ENCODE results near the gene SIGMAR1. TPM values are rescaled to one million over a fixed set of nuclear protein-coding genes. Genes with fewer than 3 reads are reported as not detected.

Gene SIGMAR1
- total RNA-seq, 2 experiments from 2014 or later = 11.7 to 12.1 TPM

DNA sequence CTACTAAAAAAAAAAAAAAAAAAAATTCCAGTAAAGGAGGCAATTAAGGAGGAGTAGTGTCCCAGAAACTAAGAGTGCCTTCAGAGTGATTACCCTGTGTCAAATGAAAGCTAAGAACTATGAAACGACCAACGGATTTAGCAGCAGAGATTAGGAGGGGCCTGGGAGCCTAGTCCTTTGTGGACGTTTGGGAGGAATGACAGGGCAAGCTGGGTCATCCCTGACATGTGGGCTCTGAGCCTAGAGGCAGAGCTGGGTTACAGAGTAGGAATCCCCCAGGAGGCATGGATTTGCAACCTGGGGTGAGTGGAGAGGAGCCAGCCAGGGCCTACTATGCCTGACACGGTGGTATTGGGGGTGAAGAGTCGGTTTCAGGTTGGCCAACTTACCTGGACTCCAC, 4.4 kb downstream of the SIGMAR1 start:
- Mint-ChIP-seq H3K27me3 (peaks cover 24% of the 10 kb centered on the region), H3K4me1 (ENCODE audit: low read depth) (peaks cover 49% of the 10 kb centered on the region), H3K27ac (no peak overlapping the region), H3K36me3 (ENCODE audit: low read depth) (peaks cover 14% of the 10 kb centered on the region), H3K9me3 (no peaks in the 10 kb centered on the region), H3K4me3 (no peak overlapping the region)
- no peak for DNase-seq
- TF ChIP-seq, protein P1, sequence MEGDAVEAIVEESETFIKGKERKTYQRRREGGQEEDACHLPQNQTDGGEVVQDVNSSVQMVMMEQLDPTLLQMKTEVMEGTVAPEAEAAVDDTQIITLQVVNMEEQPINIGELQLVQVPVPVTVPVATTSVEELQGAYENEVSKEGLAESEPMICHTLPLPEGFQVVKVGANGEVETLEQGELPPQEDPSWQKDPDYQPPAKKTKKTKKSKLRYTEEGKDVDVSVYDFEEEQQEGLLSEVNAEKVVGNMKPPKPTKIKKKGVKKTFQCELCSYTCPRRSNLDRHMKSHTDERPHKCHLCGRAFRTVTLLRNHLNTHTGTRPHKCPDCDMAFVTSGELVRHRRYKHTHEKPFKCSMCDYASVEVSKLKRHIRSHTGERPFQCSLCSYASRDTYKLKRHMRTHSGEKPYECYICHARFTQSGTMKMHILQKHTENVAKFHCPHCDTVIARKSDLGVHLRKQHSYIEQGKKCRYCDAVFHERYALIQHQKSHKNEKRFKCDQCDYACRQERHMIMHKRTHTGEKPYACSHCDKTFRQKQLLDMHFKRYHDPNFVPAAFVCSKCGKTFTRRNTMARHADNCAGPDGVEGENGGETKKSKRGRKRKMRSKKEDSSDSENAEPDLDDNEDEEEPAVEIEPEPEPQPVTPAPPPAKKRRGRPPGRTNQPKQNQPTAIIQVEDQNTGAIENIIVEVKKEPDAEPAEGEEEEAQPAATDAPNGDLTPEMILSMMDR (IDR thresholded peaks at IDR 0.05) = no peak
- ATAC-seq (ENCODE audit: poor library complexity) = no peak
- Histone ChIP-seq H3K4me3 (ENCODE audit: low read length) (no peak overlapping the region), H3K4me1 (ENCODE audit: insufficient read depth, low read length) (peaks cover 45% of the 10 kb centered on the region), H3K36me3 (ENCODE audit: insufficient read depth, low read length) (peaks cover 14% of the 10 kb centered on the region), H3K27ac (ENCODE audit: low read depth in 1 of 2, low read length in 2 of 2) (no peak overlapping the region), H3K9me3 (ENCODE audit: control insufficient read depth in 1 of 2, insufficient read depth in 1 of 2, low read length in 2 of 2) (no peaks in the 10 kb centered on the region), H3K27me3 (ENCODE audit: control insufficient read depth in 1 of 2, insufficient read depth in 2 of 2, low read length in 2 of 2) (peaks cover 12 to 13% of the 10 kb centered on the region in 2 experiments)
- intact Hi-C loops (cut with DNase I, micrococcal nuclease) = loop anchor here in 1 of 2 experiments (5.0 to 10.0 kb wide), 3 partner anchors 69 to 578 kb away; partner anchors contain the start of genes FANCG and VCP
- POLR2A ChIA-PET = interaction anchor here (0.9 to 1.7 kb wide), 8 partner anchors 8 to 32 kb away, joined by 3 to 13 read pairs (median 6); partner anchors contain the start of genes DCTN3, GALT and RPP25L
- CTCF ChIA-PET = interaction anchor here (0.6 to 3.0 kb wide), 19 partner anchors 9 to 229 kb away, joined by 3 to 41 read pairs (median 7); partner anchors contain the start of genes DCTN3, DNAI1, FAM219A and GALT

DNA sequence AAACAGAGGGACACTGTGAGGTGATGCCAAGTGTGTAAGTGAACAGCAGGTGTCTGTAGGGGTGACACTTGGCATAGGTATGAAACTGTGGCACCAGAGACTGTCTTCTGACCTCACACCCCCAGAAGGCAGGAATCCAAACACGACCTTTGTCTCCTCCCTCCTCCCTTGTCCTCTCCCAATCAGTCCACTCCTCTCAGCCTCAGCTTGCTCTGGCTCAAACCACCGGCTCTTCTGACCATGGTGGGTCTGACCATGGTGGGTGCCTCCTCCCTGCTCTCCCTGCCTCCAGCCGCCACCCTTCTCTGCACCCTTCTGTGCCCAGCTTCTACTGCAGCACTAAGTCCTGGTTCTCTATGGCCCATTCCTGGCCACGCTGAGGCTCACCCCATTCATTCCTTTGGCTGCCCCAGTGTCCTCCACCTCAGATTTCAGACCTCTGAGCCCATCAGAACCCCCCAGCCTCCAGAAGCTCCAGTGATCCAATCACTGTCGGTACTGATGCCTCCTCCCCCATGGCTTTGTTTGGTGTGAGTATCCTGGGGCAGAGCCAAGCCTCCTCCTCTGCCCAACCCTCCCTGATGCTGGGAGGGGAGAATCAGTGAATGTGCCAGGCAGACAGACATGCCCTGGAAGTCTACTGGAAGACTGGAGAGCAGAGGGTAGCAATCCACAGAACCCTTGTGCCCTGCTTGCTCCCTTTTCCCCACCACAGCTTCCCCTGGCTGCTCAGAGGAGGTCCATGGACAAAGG, 7.0 kb downstream of the SIGMAR1 start:
- H3K27me3 ChIP-seq (ENCODE audit: control insufficient read depth in 1 of 2, insufficient read depth in 2 of 2, low read length in 2 of 2) = peaks cover 36 to 38% of the 10 kb centered on the region in 2 experiments
- peaks cover 9% of the 10 kb centered on the region for H3K36me3 Mint-ChIP-seq (ENCODE audit: low read depth)
- H3K27ac ChIP-seq (ENCODE audit: low read depth in 1 of 2, low read length in 2 of 2) = no peak overlapping the region
- ATAC-seq (ENCODE audit: poor library complexity) = no peak
- H3K9me3 Mint-ChIP-seq = no peaks in the 10 kb centered on the region
- H3K4me1 ChIP-seq (ENCODE audit: insufficient read depth, low read length) = peaks cover 28% of the 10 kb centered on the region
- H3K36me3 ChIP-seq (ENCODE audit: insufficient read depth, low read length) = peaks cover 8% of the 10 kb centered on the region
- H3K4me3 Mint-ChIP-seq = peak overlapping the region; percentile 49
- peaks cover 38% of the 10 kb centered on the region for H3K4me1 Mint-ChIP-seq (ENCODE audit: low read depth)
- no peak for DNase-seq
- H3K4me3 ChIP-seq (ENCODE audit: low read length) = no peak overlapping the region
- CTCF ChIA-PET = interaction anchor here (2.0 to 2.6 kb wide), 2 partner anchors 16 to 27 kb away, joined by 5 to 6 read pairs; partner anchors contain the start of gene GALT
- TF ChIP-seq, protein P1 (IDR thresholded peaks at IDR 0.05) = no peak
- peaks cover 0 to 7% of the 10 kb centered on the region in 2 experiments for H3K9me3 ChIP-seq (ENCODE audit: control insufficient read depth in 1 of 2, insufficient read depth in 1 of 2, low read length in 2 of 2)
- H3K27ac Mint-ChIP-seq = no peak overlapping the region
- intact Hi-C loops (cut with DNase I, micrococcal nuclease) = loop anchor here in 1 of 2 experiments (5.0 to 10.0 kb wide), 3 partner anchors 72 to 576 kb away; partner anchors contain the start of genes FANCG and VCP
- POLR2A ChIA-PET = no interaction called here
- peaks cover 48% of the 10 kb centered on the region for H3K27me3 Mint-ChIP-seq

DNA sequence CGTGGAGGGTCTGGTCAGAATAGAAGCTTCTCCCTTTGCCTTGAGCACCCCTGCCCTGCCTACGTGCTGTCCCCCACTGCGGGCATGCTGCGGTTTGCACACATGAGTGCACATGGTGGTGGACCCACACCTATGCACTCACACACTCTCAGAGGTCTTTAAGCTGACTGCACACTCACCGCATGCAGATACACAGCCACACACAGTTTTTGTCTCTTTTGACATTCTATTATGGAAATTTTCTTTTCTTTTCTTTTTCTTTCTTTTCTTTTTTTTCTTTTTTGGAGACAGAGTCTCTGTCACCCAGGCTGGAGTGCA, 8.1 kb downstream of the SIGMAR1 start:
- peaks cover 47 to 49% of the 10 kb centered on the region in 2 experiments for H3K27me3 ChIP-seq (ENCODE audit: control insufficient read depth in 1 of 2, insufficient read depth in 2 of 2, low read length in 2 of 2)
- peak overlapping the region; percentile 35 for H3K4me3 ChIP-seq (ENCODE audit: low read length)
- Mint-ChIP-seq H3K27ac (no peak overlapping the region), H3K9me3 (no peaks in the 10 kb centered on the region), H3K27me3 (peaks cover 58% of the 10 kb centered on the region), H3K4me3 (peak overlapping the region; percentile 81), H3K4me1 (ENCODE audit: low read depth) (peaks cover 28% of the 10 kb centered on the region), H3K36me3 (ENCODE audit: low read depth) (no peaks in the 10 kb centered on the region)
- H3K36me3 ChIP-seq (ENCODE audit: insufficient read depth, low read length) = no peaks in the 10 kb centered on the region
- intact Hi-C loops (cut with DNase I, micrococcal nuclease) = no loop called here
- no peak for ATAC-seq (ENCODE audit: poor library complexity)
- POLR2A ChIA-PET = interaction anchor here (1.2 to 2.3 kb wide), 4 partner anchors 8 to 18 kb away, joined by 3 to 11 read pairs (median 4); partner anchors contain the start of genes GALT, RPP25L and SIGMAR1
- H3K9me3 ChIP-seq (ENCODE audit: control insufficient read depth in 1 of 2, insufficient read depth in 1 of 2, low read length in 2 of 2) = peaks cover 0 to 13% of the 10 kb centered on the region in 2 experiments
- CTCF ChIA-PET = interaction anchor here (0.8 to 2.6 kb wide), 3 partner anchors 17 to 26 kb away, joined by 3 to 6 read pairs (median 5); partner anchors contain the start of gene GALT
- TF ChIP-seq, protein P1 (IDR thresholded peaks at IDR 0.05) = no peak
- DNase-seq = no peak
- H3K27ac ChIP-seq (ENCODE audit: low read depth in 1 of 2, low read length in 2 of 2) = no peak overlapping the region
- peaks cover 27% of the 10 kb centered on the region for H3K4me1 ChIP-seq (ENCODE audit: insufficient read depth, low read length)

All from CD4-positive, alpha-beta T cell (primary cell).